Heart left ventricle (tissue), 16 donors: Measurements from ENCODE around the gene HDAC4. TPM values are rescaled to one million over a fixed set of nuclear protein-coding genes. Genes with fewer than 3 reads are reported as not detected.
A peak's percentile ranks its signal among the peaks of the same experiment; 100 is the strongest.

ENCODE experiments used
- ATAC-seq, 4 donors: fragments of 200-7000 bp; cut with Tn5 transposase; one replicate each; pipeline ENCODE4 v1.9.1; 2020 to 2022; ENCODE audit warnings: moderate library complexity in 4 of 4, mild to moderate bottlenecking in 3 of 4, moderate number of reproducible peaks in 1 of 4
- DNase-seq, 5 donors: peaks; one replicate each; pipeline ENCODE4 v3.0.0-alpha.2; 2020
- H3K27ac ChIP-seq, 12 donors: fragments of 200-600 bp; sonication (generic) in 4 of 12; one replicate each; pipeline versions ENCODE4 v1.5.0 to v1.8.0; 2016 to 2022; ENCODE audit warnings: mild to moderate bottlenecking in 2 of 12
- H3K27me3 ChIP-seq, 9 donors: fragments of 200-600 bp; sonication (generic) in 2 of 9; one replicate each; pipeline versions ENCODE4 v1.5.1 to v1.8.0; 2016 to 2022; ENCODE audit warnings: mild to moderate bottlenecking in 3 of 9
- H3K36me3 ChIP-seq, 9 donors: fragments of 200-600 bp; sonication (generic) in 2 of 9; one replicate each; pipeline versions ENCODE4 v1.5.0 to v1.8.0; 2018 to 2022; ENCODE audit warnings: mild to moderate bottlenecking in 2 of 9
- H3K4me1 ChIP-seq, 12 donors: fragments of 200-600 bp; sonication (generic) in 4 of 12; one replicate each; pipeline versions ENCODE4 v1.5.0 to v1.8.0; 2016 to 2022; ENCODE audit warnings: mild to moderate bottlenecking in 3 of 12
- H3K4me3 ChIP-seq, 12 donors: fragments of 200-600 bp; sonication (generic) in 4 of 12; one replicate each; pipeline versions ENCODE4 v1.5.0 to v1.8.0; 2017 to 2022; ENCODE audit warnings: mild to moderate bottlenecking in 9 of 12, moderate library complexity in 4 of 12
- H3K9me3 ChIP-seq, 12 donors: fragments of 200-600 bp; sonication (generic) in 4 of 12; one replicate each; pipeline versions ENCODE4 v1.5.0 to v1.8.0; 2016 to 2022; ENCODE audit warnings: mild to moderate bottlenecking in 1 of 12
- CTCF ChIP-seq, 12 donors: fragments of 200-600 bp; sonication (generic) in 4 of 12; IDR thresholded peaks; one replicate each; pipeline versions ENCODE4 v1.5.0 to v1.8.0; 2018 to 2022; ENCODE audit warnings: antibody characterized with exemption in 12 of 12, mild to moderate bottlenecking in 5 of 12
- POLR2A ChIP-seq, 2 donors: fragments of 450-650 bp; IDR thresholded peaks; one replicate each; pipeline ENCODE4 v1.6.1; 2017; ENCODE audit warnings: antibody characterized with exemption in 2 of 2, mild to moderate bottlenecking in 2 of 2, moderate library complexity in 2 of 2
- WGBS, 4 donors: extraction: QIAGEN DNeasy Blood & Tissue Kit in 2 of 4; methylation state at CpG; one replicate each; pipeline versions ENCODE4 v1.1.5 to v1.1.7; 2013 to 2018; 5-methylcytosine and 5-hydroxymethylcytosine counted together
- intact Hi-C, 10 donors: fragments of 100-400 bp; cut with DNase I; formaldehyde crosslinking; loops; one replicate each; pipeline versions ENCODE4 v1.11.1 to v1.14.2; 2022
- polyA plus RNA-seq, 2 donors: library from polyadenylated mRNA; stranded (reverse); fragments of 200-250 nt; gene quantifications; one replicate each; pipeline ENCODE4 v1.2.3, GENCODE V29; 2013
- total RNA-seq, 9 donors: library from RNA; depleted of rRNA in 2 of 9; stranded (reverse); fragments of >200 nt in 2 of 9; fragmentation: NEBNext Ultra II Directional in 3 of 9; extraction: Animal tissue kit (Norgen Biotek cat#: 25700) in 3 of 9; gene quantifications; one replicate each; pipeline versions ENCODE4 v1.1.0 to v1.2.4, GENCODE V29; 2016 to 2023
- donor health status: ischemic (EF 13 %, LVEDD 7.1; RV severe dilation, severe dysfunction).
- donor health status: healthy with polysubstance abuse.
- donor health status: DM: no; HTN: yes; CAD: no.
- donor health status: DM: no; HTN: no; CAD: no.
- donor health status: ischemic (EF 25% LVEDD 6.9; RV normal size, moderate dysfunction).
- donor health status: ischemic (EF 25% LVEDD 5.7; RV mildly dilated, moderate dysfunction).
- donor health status: healthy.
- donor health status: DM: yes; HTN: yes; CAD: no.
- donor health status: ischemic (EF 35%, LVEDD 5.7; RV mildly dilated, moderate dysfunction).
- donor health status: nonischemic (EF 11% LVEDD 7.7; RV severe dilation, severe dysfunction).
- donor health status: DM: yes; HTN: yes; CAD: no.
- donor health status: PGD.
- donor health status: ischemic (EF 29% LVEDD 5.4; RV normal size, mild dysfunction).
- donor health status: nonischemic (EF 23%, LVEDD 6.1; RV moderate dilation, normal function).

The HDAC4 gene
- total and polyA plus RNA-seq, 11 donors = 13.9 to 37.6 (median 27.5) TPM

GRCh38 chr2:239118675-239119211 is 282.1 kb downstream of the HDAC4 start:
- 89 to 95% (median 90%) methylated on average over 13 to 18 of the region's 18 CpGs for WGBS, 4 donors
- TF ChIP-seq CTCF (IDR thresholded peaks at IDR 0.05) (no peak), POLR2A (IDR thresholded peaks at IDR 0.05) (no peak)
- peaks cover 0 to 12% (median 0%) of the 10 kb centered on the region in 9 donors for H3K36me3 ChIP-seq

GRCh38 chr2:239118264-239118663 is 282.6 kb downstream of the HDAC4 start:
- Histone ChIP-seq H3K27ac (no peak overlapping the region), H3K9me3 (no peaks in the 10 kb centered on the region), H3K36me3 (peaks cover 0 to 12% (median 0%) of the 10 kb centered on the region in 9 donors), H3K4me3 (no peak overlapping the region), H3K27me3 (no peaks in the 10 kb centered on the region), H3K4me1 (peaks cover 0 to 41% (median 24%) of the 10 kb centered on the region in 12 donors)
- intact Hi-C loops = no loop called here
- ATAC-seq (no peak), DNase-seq (peak in 1 of 5 donors; percentile 43)
- WGBS, 4 donors = 95 to 96% (median 95%) methylated on average over 26 of the region's 26 CpGs
- TF ChIP-seq CTCF (IDR thresholded peaks at IDR 0.05) (no peak), POLR2A (IDR thresholded peaks at IDR 0.05) (no peak)

More at GRCh38 chr2:239118675-239119211, 282.1 kb downstream of the HDAC4 start:
- intact Hi-C loops = no loop called here
- peaks cover 0 to 38% (median 19%) of the 10 kb centered on the region in 12 donors for H3K4me1 ChIP-seq
- H3K27ac ChIP-seq = no peak overlapping the region
- no peaks in the 10 kb centered on the region for H3K9me3 ChIP-seq
- ATAC-seq = no peak
- H3K27me3 ChIP-seq = no peaks in the 10 kb centered on the region
- peak in 1 of 5 donors; percentile 33 for DNase-seq
- no peak overlapping the region for H3K4me3 ChIP-seq

GRCh38 chr2:239117831-239118230 is 283.0 kb downstream of the HDAC4 start:
- Histone ChIP-seq H3K27me3 (no peaks in the 10 kb centered on the region), H3K36me3 (peaks cover 0 to 12% (median 0%) of the 10 kb centered on the region in 9 donors), H3K4me1 (peaks cover 0 to 45% (median 26%) of the 10 kb centered on the region in 12 donors), H3K9me3 (no peaks in the 10 kb centered on the region), H3K27ac (no peak overlapping the region), H3K4me3 (no peak overlapping the region)
- TF ChIP-seq POLR2A (IDR thresholded peaks at IDR 0.05) (no peak), CTCF (IDR thresholded peaks at IDR 0.05) (no peak)
- intact Hi-C loops = no loop called here
- DNase-seq (peak in 1 of 5 donors; percentile 63), ATAC-seq (no peak)
- 94 to 96% (median 95%) methylated on average over 18 of the region's 18 CpGs for WGBS, 4 donors

GRCh38 chr2:239116456-239117246 is 284.2 kb downstream of the HDAC4 start:
- intact Hi-C loops = no loop called here
- DNase-seq (peak in 1 of 5 donors; percentile 39), ATAC-seq (no peak)
- Histone ChIP-seq H3K36me3 (peaks cover 0 to 17% (median 5%) of the 10 kb centered on the region in 9 donors), H3K27me3 (no peaks in the 10 kb centered on the region), H3K27ac (no peak overlapping the region), H3K4me3 (no peak overlapping the region), H3K4me1 (peaks cover 0 to 36% (median 25%) of the 10 kb centered on the region in 12 donors), H3K9me3 (no peaks in the 10 kb centered on the region)
- WGBS, 4 donors = 92 to 95% (median 94%) methylated on average over 24 to 25 of the region's 25 CpGs
- TF ChIP-seq POLR2A (IDR thresholded peaks at IDR 0.05) (no peak), CTCF (IDR thresholded peaks at IDR 0.05) (no peak)
